HTR-8/SVneo (cell line): Measurements from ENCODE around the gene UCK2.
A peak's percentile ranks its signal among the peaks of the same experiment; 100 is the strongest.

Experiments used
- DNase-seq: peaks from one replicate; pipeline ENCODE4 v3.0.0; 2011; ENCODE audit warnings: low spot score, mixed read lengths; ENCODE audit not compliant: insufficient read length
- FAIRE-seq: peaks from 2 replicates; lab custom pipeline; 2011; peaks lifted over from hg19 to GRCh38; lab: Jason Lieb, UNC

Gene UCK2

DNA sequence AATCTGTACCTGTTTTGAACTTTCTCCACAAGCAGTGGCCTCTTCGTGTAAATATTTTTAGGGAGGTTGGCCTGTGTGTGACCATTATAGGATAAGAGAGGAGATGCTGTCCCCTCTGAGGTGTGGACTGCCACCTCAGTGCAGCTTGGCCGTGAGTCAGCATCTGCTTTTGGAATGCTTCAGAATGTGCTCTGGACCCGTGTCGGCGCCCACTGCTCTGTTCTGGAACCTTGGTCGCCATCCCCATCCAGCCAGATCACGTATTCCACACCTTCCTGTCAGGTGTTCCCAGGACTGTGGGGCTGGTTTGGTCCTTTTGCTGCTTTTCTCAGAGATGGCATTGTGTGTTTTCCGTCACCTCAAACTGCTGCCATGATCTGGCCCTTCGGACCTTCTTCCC, 5.5 kb downstream of the UCK2 start:
- no peak for FAIRE-seq
- DNase-seq: no peak

DNA sequence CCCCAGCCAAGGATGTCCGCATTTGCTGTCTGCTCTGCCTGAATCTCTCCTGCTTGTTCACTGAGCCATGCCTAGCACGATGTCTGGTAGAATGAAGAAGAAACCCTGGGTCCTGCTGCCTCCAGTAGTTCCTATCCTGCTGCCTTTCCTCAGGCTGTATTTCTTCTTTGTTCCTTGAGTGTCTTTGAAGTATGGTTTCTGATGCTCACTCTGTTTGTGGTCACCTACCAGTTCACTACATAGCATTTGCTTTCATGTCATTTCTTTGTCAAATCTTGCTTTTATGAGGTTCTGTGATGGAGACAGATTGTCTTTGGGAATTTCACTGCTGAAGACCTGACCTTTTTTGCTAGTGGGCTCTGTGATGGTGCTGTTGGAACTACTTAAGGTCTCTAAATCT, 5.9 kb downstream of the UCK2 start:
- no peak for DNase-seq
- no peak for FAIRE-seq

DNA sequence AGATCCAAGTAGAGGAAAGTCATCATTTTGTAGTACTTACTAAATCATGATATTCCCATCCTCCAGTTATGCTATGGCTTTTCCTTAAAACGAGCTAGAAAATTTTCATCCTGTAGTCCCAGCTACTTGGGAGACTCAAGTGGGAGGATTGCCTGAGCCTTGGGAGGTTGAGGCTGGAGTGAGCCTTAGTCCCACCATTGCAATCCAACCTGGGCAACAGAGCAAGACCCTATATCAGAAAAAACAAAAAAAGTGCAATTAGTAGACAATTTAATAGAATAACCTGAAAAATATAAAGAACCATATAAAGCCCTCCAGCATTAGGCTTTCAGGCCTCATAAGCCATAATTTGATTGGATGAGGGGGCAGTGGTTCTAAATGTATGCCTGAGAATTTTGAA, 6.8 kb downstream of the UCK2 start:
- FAIRE-seq (no peak), DNase-seq (no peak)

DNA sequence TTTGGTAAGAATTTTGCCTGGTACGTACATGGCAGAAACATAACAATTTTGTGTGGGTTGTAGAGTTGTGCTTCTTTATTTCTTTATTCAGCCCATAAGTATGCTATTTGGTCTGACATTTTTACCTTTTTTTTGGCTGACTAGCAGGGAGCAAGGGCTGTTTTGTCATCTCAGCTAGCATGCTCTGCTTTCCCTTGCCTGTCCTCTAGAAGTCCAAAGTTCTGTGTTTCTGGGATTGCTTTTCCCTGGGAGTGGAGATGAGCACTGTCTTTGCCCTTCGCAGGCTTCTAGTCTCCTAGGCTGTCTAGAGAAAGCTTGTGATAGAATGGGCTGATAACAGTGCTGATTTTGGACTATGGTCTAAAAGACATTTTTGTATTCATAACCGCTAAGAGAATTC, 7.5 kb downstream of the UCK2 start:
- FAIRE-seq (no peak), DNase-seq (no peak)

- no peak for FAIRE-seq
Measured at GRCh38 chr1:165836664-165837482, 9.5 kb downstream of the UCK2 start.

GRCh38 chr1:165837838-165838364, 10.5 kb downstream of the UCK2 start:
- FAIRE-seq: no peak

More at GRCh38 chr1:165836664-165837482, 9.5 kb downstream of the UCK2 start:
- no peak for DNase-seq

DNA sequence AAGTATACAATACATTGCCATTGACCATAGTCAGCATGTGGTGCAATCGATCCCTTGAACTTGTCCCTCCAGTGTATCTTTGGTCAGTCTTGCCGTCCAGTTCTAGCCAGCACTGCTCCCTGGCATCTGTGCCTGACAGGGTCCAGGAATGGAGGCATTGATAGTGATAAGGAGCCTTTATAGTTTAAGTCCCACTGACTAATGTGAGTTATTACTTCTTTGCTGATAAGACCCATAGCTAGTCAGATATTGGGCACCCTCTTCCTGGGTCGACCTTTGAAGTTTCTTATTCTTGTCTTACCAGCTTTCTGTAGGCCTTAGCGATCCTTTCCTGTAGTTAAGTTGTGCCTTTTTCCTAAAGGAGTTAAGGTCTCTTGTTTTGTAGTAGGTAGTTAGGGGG, 13.0 kb downstream of the UCK2 start:
- no peak for DNase-seq
- FAIRE-seq: no peak

More at GRCh38 chr1:165837838-165838364, 10.5 kb downstream of the UCK2 start:
- DNase-seq: no peak

DNA sequence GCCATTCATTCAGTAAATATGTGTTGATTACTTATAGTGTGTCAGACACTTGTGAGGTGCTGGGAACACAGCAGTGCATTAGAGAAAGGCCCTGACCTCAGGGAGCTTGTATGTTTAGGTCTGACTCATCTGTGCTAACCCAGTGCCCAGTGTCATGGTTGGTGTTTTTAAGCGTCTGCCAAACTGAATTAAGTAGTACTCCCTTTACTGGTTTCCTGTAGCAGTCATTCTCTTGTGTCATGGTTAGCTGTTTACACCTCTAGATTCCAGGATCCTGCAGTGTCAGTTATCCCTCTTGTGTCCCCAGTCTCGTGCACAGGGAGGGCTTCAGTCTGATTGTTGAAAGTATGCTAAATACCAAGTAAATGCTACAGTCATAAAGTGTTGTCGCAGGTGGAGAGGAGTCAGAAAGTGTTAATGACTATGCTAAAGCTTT, 14.2 kb downstream of the UCK2 start:
- DNase-seq (no peak), FAIRE-seq (no peak)

DNA sequence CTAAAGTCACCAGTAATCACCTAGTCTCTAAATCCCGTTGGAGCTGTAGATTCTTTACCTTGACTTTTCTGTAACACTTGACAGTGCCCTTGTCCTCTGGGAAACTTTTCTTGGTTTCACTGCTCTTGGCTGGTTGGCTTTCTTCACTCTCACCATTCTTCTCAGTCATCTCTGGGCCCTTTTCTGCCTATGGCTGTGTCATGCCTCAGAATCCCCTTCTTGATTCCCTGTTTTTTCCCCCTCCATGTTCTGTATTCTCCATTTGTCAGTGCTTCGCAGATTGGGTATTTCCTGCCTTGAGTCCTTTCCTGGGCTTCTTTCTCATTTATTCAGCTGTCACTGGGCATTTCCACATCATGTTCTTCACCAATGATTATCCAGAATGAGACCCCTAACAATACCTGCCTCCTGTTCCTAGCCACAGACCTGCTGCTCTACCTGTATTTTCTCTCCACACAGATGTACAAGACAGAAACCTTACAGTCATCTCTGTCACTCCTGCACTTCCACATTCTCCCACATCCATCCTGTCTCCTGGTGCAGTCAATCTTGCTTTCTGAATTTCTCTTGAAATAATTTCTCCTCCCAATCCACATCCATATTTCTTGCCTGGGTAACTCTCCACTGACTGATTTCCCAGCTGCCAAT, 14.7 kb downstream of the UCK2 start:
- FAIRE-seq (no peak), DNase-seq (no peak)

DNA sequence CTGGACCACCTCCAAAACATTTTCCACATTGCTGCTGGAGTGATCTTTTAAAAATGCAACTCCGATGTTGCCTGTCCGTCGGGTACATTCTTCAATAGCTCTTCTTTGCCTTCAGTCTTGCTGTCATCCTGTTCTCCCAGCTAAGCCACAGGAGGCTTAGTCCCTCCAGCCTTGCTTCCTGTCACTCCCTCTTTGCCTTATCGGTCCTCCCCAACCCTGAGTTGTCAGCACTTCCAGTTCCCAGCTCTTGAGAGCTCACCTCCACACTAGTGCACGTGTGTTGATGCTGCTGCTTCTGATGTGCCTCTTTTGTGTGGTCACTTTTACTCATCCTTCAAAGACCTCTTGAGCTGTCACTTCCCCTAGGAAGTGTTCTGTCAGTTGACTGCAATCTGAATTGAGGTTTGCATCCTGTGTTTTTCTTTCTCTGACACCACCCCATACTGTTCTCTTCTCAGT, 15.3 kb downstream of the UCK2 start:
- FAIRE-seq: peak; percentile 42
- no peak for DNase-seq

GRCh38 chr1:165843304-165843703, 15.9 kb downstream of the UCK2 start:
- FAIRE-seq: no peak

GRCh38 chr1:165844114-165844798, 16.8 kb downstream of the UCK2 start:
- DNase-seq (no peak), FAIRE-seq (no peak)

More at GRCh38 chr1:165843304-165843703, 15.9 kb downstream of the UCK2 start:
- no peak for DNase-seq

GRCh38 chr1:165844933-165845332, 17.5 kb downstream of the UCK2 start:
- no peak for DNase-seq
- no peak for FAIRE-seq

GRCh38 chr1:165845569-165845968, 18.2 kb downstream of the UCK2 start:
- FAIRE-seq (no peak), DNase-seq (no peak)

DNA sequence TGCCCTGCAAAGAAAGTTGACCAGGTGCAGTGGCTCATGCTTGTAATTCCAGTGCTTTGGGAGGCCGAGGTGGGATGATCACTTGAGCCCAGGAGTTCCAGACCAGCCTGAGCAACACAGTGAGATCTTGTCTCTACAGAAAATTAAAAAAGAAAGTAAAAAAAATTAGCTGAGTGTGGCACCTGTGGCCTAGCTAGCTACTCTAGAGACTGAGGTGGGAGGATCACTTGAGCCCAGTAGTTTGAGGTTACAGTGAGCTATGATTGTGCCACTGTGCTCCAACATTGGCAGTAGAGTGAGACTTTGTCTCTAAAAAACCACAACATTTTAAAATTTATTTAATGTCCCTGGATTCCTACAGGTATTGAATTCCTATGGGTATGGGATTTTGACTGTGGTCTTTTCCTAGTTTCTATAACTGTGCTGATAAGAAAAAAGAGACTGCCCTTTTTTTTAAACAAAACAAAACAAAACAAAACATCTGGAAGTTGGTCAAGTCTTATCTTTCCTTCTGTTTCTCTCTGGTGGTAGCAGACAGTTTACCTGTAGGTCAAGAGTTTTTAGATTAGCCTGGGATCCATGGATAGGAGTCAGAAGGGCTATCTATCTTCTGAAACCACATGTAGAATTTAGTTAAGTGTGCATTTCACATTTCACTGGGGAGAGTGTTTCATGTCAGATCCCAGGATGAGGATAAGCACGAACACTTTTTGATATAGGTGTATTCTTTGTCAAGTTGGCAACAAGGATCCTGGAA, 18.8 kb downstream of the UCK2 start:
- no peak for DNase-seq
- FAIRE-seq: no peak

- no peak for FAIRE-seq
Measured at GRCh38 chr1:165847486-165847885, 20.1 kb downstream of the UCK2 start.

DNA sequence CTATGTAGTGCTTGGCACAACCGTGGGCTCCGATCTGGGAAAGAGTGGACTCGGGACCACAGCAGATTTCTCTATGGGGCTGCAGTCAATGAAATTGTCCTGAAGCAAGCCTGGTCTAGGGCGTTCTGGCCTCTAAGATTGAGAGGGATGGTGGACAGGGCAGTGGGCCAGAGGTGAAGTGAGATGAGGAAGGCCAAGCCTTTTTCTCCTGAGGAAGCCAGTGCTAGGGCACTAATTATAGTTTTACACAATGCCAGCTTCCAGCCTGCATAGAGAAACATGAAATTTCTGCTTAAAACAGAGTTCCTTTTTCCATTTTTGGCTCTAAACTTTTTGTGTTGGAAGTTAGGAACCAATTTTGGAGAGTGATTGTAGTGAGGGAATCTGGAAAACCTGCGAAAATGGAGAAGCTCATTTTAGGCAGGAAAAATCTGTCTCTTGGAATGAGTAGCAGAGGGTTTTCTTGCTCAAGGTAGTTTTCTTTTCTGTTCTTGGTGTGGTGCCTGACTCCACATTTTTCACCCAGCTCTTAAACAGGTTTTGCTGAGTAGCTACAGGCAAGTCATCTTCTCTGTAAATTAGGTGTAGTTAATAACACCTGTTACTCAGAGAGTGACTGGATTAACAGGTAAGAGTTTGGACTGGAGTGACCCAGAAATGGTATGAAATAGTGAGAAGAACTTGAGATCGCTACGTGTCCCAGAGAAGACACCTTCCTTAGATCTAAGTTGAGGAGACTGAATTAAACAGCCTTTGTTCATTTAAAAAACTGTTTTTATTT, 22.1 kb downstream of the UCK2 start:
- DNase-seq (no peak), FAIRE-seq (no peak)

More at GRCh38 chr1:165847486-165847885, 20.1 kb downstream of the UCK2 start:
- no peak for DNase-seq

DNA sequence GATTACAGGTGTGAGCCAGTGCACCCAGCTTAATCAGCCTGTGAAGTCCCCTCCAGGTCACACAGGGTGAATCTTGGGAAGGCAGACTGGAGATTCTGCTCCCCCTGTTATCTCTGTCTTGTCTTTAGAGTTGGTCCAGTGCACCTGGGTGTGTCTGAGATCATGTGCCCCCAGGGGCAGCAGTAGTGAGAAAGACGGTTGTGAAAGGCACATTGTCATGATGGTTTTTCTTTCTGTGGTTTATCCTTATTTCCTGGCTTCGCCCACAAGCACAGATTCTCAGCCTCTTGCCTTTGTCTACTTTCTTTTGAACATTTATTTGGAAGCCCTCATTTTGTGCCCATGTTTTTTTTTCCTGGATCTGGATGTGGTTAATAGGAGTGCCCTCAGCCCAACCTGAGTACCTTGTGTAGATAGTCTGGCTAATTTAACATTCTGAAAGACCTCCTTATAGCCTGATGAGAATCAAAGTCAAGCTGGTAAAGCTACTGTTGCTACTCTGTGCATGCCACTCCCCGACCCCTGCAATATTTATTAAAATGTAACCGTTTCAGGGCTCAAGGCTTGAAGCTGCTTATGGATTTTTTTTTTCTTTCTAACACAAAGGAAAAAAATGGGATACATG, 23.7 kb downstream of the UCK2 start:
- DNase-seq: peak; percentile 62

DNA sequence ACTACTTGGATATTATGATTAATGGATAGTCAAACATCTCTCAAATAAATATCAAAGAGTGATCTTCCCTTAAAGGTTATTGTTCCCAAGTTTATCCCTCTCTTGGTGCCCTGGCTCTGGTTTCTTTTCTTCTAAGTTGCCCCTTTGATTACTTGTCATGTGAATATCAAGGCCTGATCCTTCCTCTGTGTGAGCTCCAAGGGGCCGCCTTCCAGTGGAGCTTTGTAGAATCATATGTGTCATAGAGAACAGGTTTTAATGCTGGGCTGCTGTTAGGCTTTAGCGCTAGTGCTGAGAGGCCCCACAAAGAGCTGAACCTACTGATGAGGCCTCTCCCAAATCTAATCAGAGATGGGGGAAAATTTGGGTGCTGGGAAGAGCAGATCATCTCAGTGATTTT, 25.5 kb downstream of the UCK2 start:
- no peak for DNase-seq
- FAIRE-seq: no peak

More for the DNA sequence above, 23.7 kb downstream of the UCK2 start:
- no peak for FAIRE-seq
